GM20431 (cell line): ENCODE results near the gene MNS1.

Experiments used
- in situ Hi-C: fragments of 300-500 bp; cut with MseI, MboI; formaldehyde crosslinking; loops from one replicate; pipeline ENCODE4 v1.15.0; 2020; ENCODE audit warnings: low sequenced_read_pairs; ENCODE audit not compliant: unreplicated experiment

MNS1 gene, protein sequence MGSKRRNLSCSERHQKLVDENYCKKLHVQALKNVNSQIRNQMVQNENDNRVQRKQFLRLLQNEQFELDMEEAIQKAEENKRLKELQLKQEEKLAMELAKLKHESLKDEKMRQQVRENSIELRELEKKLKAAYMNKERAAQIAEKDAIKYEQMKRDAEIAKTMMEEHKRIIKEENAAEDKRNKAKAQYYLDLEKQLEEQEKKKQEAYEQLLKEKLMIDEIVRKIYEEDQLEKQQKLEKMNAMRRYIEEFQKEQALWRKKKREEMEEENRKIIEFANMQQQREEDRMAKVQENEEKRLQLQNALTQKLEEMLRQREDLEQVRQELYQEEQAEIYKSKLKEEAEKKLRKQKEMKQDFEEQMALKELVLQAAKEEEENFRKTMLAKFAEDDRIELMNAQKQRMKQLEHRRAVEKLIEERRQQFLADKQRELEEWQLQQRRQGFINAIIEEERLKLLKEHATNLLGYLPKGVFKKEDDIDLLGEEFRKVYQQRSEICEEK

DNA sequence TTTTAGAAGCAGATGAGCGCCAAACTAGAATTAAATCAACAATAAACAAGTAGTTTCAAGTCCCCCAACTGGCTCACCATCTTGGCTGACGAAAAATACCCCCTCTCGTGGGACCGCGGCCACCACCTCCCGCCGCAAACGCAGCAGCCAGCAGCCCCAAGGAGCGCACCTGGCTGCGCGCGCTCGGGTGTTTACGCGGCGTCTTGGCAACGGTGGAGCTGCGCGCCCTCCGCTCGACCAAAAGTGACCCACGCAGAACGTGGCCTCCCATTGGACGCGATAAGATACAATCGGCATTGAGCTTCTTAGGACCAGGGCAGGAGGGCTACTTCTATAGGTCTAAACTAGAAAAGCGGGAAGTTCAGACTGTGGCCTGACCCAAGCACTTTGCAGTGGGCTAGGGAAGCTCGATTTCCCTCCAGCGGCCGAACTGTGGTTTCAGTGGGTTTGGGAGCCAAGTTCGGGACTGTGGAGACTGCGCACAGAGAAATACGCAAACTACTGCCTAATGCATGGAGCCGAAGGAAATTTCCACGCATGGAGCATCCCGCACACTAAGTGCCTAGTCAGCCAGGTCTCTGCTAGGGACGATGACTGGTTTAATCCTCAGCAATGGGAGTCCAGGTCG is at the start of gene MNS1:
TSS of gene MNS1 (minus strand) at position 245 of the 628 bp plus-strand sequence. CDS start at position 80, 165 bp downstream.
- in situ Hi-C loops = no loop called here

GRCh38 chr15:56496635-56497034 is 31.7 kb upstream of the MNS1 start:
- in situ Hi-C loops = loop anchor here (25.0 kb wide), 2 partner anchors 366 to 816 kb away; no protein-coding TSS in a partner anchor

GRCh38 chr15:56495533-56495932 is 30.6 kb upstream of the MNS1 start:
- in situ Hi-C loops = loop anchor here (25.0 kb wide), 2 partner anchors 367 to 817 kb away; no protein-coding TSS in a partner anchor

- in situ Hi-C loops = loop anchor here (25.0 kb wide), 2 partner anchors 367 to 817 kb away; no protein-coding TSS in a partner anchor
These were observed 30.1 kb upstream of the MNS1 start for GRCh38 chr15:56495053-56495452.

DNA sequence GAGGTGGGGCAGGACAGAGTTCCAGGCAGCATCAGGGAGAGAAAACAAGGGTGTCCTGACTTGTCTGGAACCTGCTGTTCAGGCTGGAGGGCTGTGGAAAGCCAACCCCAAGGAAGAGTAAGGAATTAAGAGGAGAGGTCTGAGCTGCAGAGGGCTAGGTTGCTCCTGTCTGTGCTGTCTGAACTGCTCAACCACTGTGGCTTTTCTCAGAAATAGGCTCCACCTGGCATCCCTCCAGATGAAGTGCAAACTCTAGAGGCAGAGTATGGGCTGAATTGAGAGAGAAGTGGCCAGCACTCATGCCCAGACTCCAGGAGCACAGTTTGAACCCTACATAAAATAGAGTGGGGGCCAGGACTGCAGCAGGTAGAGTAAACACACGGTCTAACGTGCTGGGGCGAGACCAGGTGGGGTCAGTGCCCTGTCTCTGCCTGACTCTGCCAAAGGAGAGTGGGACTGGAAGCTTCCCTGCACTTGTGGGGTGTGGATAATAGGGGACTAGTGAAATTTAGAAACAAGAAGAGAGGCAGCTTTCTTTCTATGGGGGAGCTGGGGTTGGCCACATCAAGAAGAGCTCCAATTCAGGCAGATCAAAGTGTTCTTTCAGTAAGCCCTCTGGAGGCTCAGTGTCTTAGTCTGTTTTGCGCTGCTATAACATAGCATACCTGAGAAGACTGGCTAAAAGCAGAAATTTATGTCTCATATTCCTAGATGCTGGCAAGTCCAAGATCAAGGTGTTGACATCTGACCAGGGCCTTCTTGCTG is 28.0 kb upstream of the MNS1 start:
- in situ Hi-C loops = loop anchor here (25.0 kb wide), 2 partner anchors 369 to 819 kb away; no protein-coding TSS in a partner anchor

DNA sequence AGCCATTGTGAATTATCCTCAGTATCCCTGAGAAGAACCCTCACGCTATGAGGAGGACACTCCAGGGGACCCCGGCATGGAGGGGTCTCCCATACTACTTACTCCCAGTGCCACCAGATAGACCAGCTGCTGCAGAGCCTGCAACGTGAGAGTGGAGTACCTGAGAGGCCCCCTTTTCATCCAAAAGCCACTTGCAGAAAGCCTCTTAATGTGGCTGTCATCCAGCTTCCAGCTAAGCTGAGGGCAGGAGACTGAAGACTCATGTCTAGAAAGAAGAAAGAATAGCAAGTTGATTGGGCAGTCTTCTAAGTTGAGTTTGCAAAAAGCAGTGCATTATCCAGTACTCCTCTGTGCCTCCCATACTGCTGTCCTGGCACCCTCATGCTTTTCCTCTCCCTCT is 27.3 kb upstream of the MNS1 start:
- in situ Hi-C loops = loop anchor here (25.0 kb wide), 2 partner anchors 370 to 820 kb away; no protein-coding TSS in a partner anchor

- in situ Hi-C loops = loop anchor here (25.0 kb wide), 2 partner anchors 371 to 821 kb away; no protein-coding TSS in a partner anchor
These were observed 26.3 kb upstream of the MNS1 start for GRCh38 chr15:56491110-56491722.

- in situ Hi-C loops = loop anchor here (25.0 kb wide), 2 partner anchors 372 to 822 kb away; no protein-coding TSS in a partner anchor
These were observed 25.5 kb upstream of the MNS1 start for GRCh38 chr15:56490461-56490860.

DNA sequence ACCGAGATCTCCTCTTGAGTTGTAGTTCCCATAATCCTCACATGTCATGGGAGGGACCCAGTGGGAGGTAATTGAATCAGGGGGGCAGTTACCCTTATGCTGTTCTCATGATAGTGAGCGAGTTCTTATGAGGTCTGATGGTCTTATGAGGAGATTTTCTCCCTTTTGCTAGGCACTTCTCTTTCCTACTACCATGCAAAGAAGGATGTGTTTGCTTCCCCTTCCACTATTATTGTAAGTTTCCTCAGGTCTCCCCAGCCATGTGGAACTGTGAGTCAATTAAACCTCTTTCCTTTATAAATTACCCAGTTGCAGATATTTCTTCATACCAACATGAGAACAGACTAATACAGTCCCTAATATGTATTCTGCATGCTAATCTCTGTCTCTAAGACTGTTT is 21.3 kb upstream of the MNS1 start:
- in situ Hi-C loops = loop anchor here (25.0 kb wide), 2 partner anchors 376 to 826 kb away; no protein-coding TSS in a partner anchor

GRCh38 chr15:56485426-56485825 is 20.5 kb upstream of the MNS1 start:
- in situ Hi-C loops = loop anchor here (25.0 kb wide), 2 partner anchors 377 to 827 kb away; no protein-coding TSS in a partner anchor

GRCh38 chr15:56484287-56484686 is 19.4 kb upstream of the MNS1 start:
- in situ Hi-C loops = loop anchor here (25.0 kb wide), 2 partner anchors 378 to 828 kb away; no protein-coding TSS in a partner anchor

DNA sequence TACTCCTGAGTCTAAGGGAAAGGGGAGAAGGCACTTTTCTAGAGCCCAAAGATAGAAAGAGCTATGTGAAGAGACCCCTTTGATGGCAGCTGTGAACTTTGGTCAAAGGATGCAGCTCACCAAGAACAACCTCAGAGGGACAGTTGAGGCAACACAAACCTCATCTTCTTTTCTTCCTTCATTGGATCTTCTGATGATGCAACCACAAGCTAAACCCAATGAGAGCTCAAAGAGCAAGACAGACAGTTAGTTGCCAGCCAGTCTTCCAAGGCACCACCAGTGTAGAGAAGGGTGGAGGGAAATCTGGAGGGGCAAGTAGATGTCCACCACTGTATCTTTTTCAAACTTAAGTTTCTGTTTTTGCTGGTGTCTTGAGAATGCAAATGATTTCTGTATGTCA is 10.4 kb upstream of the MNS1 start:
- in situ Hi-C loops = loop anchor here (25.0 kb wide), 2 partner anchors 387 to 837 kb away; no protein-coding TSS in a partner anchor

GRCh38 chr15:56473017-56473416 is 8.1 kb upstream of the MNS1 start:
- in situ Hi-C loops = no loop called here

DNA sequence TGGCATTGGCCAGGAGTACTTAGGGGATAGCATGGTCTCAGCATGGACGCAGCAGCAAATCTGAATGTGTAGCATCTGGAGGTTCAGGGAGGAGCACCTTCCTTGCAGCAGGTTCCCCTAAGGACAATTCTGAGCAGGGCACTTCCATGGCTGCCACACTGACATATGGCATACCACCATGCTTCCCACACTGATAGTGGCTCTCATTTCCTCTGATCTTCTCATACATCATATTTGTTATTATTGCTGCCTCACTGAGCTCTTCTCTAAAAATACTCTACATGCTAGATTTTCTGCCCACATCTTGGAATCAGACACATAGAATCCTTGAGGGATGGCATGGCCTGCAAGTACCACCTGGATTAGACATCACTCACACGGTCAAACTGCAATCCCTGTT is 7.3 kb upstream of the MNS1 start:
- in situ Hi-C loops = no loop called here

DNA sequence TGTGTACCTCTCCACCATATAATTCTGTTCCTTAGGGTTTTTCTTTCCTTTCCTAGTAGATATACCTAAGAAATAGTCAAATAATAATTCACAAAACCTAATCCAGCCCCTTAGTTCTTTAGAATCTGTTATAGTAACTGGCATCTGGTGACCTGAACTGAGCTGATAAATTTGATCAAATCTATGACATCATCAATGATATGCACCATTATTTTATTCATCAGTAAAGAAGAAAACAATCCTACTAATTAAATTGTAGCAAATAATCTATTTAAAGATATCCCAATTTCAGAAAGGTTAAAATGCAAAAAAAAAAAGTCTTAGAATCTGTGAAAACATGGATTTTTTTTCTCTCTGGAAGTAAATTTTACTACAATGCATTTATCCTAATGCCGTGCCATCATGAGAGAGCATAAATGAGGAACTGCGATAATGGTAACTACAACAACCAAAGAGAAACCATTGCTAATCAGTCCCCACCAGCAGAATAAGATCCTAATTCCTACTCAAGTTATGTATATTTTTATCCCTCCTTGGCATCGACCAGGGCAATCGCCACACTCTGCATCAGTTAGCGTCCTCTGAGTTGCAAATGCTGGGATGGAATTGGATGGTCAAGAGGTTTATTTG is 6.6 kb upstream of the MNS1 start:
- in situ Hi-C loops = no loop called here

DNA sequence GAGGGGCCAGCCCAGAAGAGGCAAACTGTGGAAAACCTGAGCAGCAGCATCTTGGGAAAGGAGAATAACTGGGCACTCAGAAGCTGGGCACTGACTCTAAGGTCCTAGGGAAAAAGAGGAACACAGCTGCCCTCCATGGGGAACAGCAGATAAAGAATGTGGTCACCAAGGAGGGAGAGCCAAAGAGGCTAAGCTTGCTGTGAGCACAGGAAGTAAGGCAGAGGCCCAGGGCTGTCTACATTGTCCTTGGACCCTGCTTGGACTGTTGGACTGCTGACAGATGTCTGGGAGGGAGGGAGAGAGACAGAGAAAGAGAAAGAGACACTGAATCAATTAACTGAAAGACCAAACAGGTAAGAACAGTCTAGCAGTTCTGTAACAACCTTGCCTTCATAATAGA is 4.5 kb upstream of the MNS1 start:
- in situ Hi-C loops = no loop called here

GRCh38 chr15:56468401-56468800 is 3.5 kb upstream of the MNS1 start:
- in situ Hi-C loops = no loop called here

DNA sequence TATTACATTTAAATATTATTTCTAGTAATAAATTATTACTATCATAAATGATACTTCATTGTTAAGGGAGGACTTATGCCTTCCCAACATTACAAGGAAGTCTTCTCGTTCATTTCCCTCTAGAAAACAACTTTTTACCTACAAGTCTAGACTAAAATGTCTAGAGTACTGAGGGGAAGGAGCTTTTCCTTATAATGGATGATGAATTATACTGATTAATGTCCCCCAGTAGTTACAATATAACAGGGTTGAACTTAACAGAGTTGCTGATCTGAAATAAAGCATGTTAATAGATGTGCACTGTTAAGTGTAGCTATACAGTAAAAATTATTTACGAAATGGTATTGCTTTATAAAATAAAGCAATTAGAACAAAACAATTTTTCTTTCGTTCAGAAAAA is 2.7 kb upstream of the MNS1 start:
- in situ Hi-C loops = no loop called here

GRCh38 chr15:56460947-56461346 is 4.0 kb downstream of the MNS1 start:
- in situ Hi-C loops = no loop called here
